ENCODE data around the gene AMFR. TPM values are rescaled to one million over a fixed set of nuclear protein-coding genes. Genes with fewer than 3 reads are reported as not detected.

The AMFR gene
- total RNA-seq, 2 experiments from 2014 or later, result 45.0 to 45.1 TPM

DNA sequence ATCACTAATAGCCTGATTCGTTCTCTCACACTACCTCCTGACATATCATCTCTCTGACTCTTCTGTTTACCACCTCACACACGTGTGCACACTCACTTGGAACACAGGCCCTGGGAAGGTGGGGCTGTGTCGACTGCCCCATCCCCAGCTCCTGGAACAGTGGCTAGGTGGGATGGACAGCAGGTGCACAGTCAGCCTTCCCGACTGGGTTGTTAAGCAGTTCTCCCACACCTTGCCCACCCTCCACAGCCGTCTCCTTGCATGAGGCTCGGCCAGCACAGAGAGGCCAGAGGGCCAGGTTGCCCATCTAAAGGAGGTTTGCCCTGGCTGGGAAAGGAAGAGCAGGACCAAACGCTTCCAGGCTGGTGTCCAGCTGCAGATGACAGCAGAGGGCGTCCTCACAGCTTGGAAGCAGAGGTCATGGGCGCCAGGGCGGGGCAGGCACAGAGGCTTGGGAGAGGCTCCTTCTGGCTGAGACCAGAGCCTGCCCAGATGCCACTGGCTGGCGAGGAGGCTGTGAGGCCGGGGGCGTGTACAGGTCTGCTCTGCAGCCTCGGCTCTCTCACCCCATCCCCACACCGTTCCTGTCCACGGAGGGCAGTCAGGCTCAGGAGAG, 92.8 kb downstream of the AMFR start:
- Mint-ChIP-seq H3K4me1 (no peaks in the 10 kb centered on the region), H3K4me3 (no peak overlapping the region), H3K36me3 (no peaks in the 10 kb centered on the region), H3K27ac (no peak overlapping the region), H3K9me3 (no peaks in the 10 kb centered on the region), H3K27me3 (no peaks in the 10 kb centered on the region)
- no peak for DNase-seq

GRCh38 chr16:56331915-56332314, 93.4 kb downstream of the AMFR start:
- Mint-ChIP-seq H3K27ac (no peak overlapping the region), H3K9me3 (no peaks in the 10 kb centered on the region), H3K4me3 (no peak overlapping the region), H3K36me3 (no peaks in the 10 kb centered on the region), H3K27me3 (no peaks in the 10 kb centered on the region), H3K4me1 (no peaks in the 10 kb centered on the region)
- no peak for DNase-seq

DNA sequence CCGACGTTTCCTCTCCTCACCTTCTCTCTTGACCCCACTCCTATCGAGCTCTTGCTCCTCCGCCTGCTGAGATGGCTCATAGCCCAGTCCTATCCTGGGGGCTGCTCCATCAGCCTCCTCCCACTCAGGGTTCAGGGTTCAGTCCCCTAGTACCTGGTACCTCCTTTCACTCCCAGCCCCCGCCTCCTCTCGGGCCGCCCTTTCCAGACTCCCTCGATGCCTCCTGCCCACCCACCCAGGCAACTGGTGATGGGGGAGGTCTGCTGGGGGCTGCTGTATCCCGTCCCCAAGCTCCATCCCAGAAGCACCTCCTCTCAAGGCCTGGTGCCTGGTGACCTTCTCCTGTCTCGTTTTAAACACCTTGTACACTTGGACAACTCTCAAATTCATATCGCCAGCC, 93.9 kb downstream of the AMFR start:
- H3K27ac Mint-ChIP-seq, result no peak overlapping the region
- DNase-seq, result no peak
- H3K27me3 Mint-ChIP-seq, result no peaks in the 10 kb centered on the region
- H3K4me3 Mint-ChIP-seq, result no peak overlapping the region
- H3K9me3 Mint-ChIP-seq, result no peaks in the 10 kb centered on the region
- H3K36me3 Mint-ChIP-seq, result no peaks in the 10 kb centered on the region
- H3K4me1 Mint-ChIP-seq, result no peaks in the 10 kb centered on the region

- Mint-ChIP-seq H3K9me3 (no peaks in the 10 kb centered on the region), H3K36me3 (no peaks in the 10 kb centered on the region), H3K27ac (no peak overlapping the region), H3K4me3 (no peak overlapping the region), H3K4me1 (no peaks in the 10 kb centered on the region), H3K27me3 (no peaks in the 10 kb centered on the region)
- DNase-seq, result no peak
Measured at GRCh38 chr16:56330476-56330875, 94.9 kb downstream of the AMFR start.

- Mint-ChIP-seq H3K27ac (no peak overlapping the region), H3K36me3 (no peaks in the 10 kb centered on the region), H3K27me3 (no peaks in the 10 kb centered on the region), H3K9me3 (no peaks in the 10 kb centered on the region), H3K4me1 (no peaks in the 10 kb centered on the region), H3K4me3 (no peak overlapping the region)
- DNase-seq, result no peak
Measured at GRCh38 chr16:56329887-56330286, 95.5 kb downstream of the AMFR start.

GRCh38 chr16:56328276-56329022, 96.9 kb downstream of the AMFR start:
- H3K4me1 Mint-ChIP-seq, result no peaks in the 10 kb centered on the region
- H3K27ac Mint-ChIP-seq, result no peak overlapping the region
- no peaks in the 10 kb centered on the region for H3K27me3 Mint-ChIP-seq
- DNase-seq, result no peak
- no peak overlapping the region for H3K4me3 Mint-ChIP-seq
- H3K9me3 Mint-ChIP-seq, result no peaks in the 10 kb centered on the region
- no peaks in the 10 kb centered on the region for H3K36me3 Mint-ChIP-seq

DNA sequence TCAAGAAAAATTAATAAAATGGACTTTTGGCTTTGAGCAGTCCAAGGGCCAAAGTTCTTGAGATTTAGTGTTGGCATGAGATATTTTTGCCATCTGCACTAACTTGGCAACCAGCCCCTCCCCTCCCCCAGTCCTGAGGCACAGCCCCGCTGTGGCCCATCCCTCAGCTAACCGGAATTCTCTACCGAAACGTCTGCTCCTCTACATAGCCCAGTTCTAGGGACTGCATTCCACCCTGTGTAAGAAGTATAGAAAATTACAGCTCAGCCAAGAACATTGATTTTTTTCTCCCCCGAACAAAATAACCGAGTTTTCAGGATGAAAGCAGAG, 97.5 kb downstream of the AMFR start:
- Mint-ChIP-seq H3K27me3 (no peaks in the 10 kb centered on the region), H3K4me3 (no peak overlapping the region), H3K4me1 (no peaks in the 10 kb centered on the region), H3K27ac (no peak overlapping the region), H3K9me3 (no peaks in the 10 kb centered on the region), H3K36me3 (no peaks in the 10 kb centered on the region)
- DNase-seq, result no peak

- no peak overlapping the region for H3K27ac Mint-ChIP-seq
- no peaks in the 10 kb centered on the region for H3K4me1 Mint-ChIP-seq
- no peaks in the 10 kb centered on the region for H3K27me3 Mint-ChIP-seq
- no peaks in the 10 kb centered on the region for H3K9me3 Mint-ChIP-seq
- no peak for DNase-seq
- no peak overlapping the region for H3K4me3 Mint-ChIP-seq
- H3K36me3 Mint-ChIP-seq, result no peaks in the 10 kb centered on the region
Measured at GRCh38 chr16:56327071-56327928, 98.0 kb downstream of the AMFR start.

DNA sequence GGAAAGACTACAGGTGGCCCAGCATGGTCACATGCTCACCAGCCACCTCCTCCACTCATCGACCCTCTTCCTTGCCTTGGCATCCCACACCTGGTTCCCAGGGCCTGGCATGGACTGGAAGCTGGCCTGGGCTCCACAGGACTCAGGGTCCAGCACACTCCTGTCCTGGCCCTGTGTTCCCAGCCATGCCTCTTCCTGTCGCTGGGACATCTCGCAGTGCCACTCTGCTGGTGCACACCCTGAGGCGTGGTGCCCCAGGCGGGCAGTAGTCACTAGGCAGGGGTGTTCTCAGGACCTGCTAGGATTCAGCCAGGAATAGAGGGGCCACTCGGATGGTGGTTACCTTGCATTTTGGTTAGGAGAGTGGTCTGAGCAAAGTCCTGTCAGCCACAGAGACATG, 99.4 kb downstream of the AMFR start:
- no peak for DNase-seq
- Mint-ChIP-seq H3K27me3 (no peaks in the 10 kb centered on the region), H3K27ac (no peak overlapping the region), H3K36me3 (no peaks in the 10 kb centered on the region), H3K4me1 (peaks cover 1% of the 10 kb centered on the region), H3K9me3 (no peaks in the 10 kb centered on the region), H3K4me3 (no peak overlapping the region)

- no peak overlapping the region for H3K27ac Mint-ChIP-seq
- no peaks in the 10 kb centered on the region for H3K36me3 Mint-ChIP-seq
- no peaks in the 10 kb centered on the region for H3K27me3 Mint-ChIP-seq
- no peaks in the 10 kb centered on the region for H3K9me3 Mint-ChIP-seq
- DNase-seq, result no peak
- H3K4me3 Mint-ChIP-seq, result no peak overlapping the region
- H3K4me1 Mint-ChIP-seq, result peaks cover 4% of the 10 kb centered on the region
Measured at GRCh38 chr16:56324406-56324805, 100.9 kb downstream of the AMFR start.

GRCh38 chr16:56321571-56321970, 103.8 kb downstream of the AMFR start:
- Mint-ChIP-seq H3K27me3 (peaks cover 10% of the 10 kb centered on the region), H3K4me3 (no peak overlapping the region), H3K9me3 (no peaks in the 10 kb centered on the region), H3K4me1 (peaks cover 6% of the 10 kb centered on the region), H3K36me3 (no peaks in the 10 kb centered on the region), H3K27ac (no peak overlapping the region)
- DNase-seq, result no peak

DNA sequence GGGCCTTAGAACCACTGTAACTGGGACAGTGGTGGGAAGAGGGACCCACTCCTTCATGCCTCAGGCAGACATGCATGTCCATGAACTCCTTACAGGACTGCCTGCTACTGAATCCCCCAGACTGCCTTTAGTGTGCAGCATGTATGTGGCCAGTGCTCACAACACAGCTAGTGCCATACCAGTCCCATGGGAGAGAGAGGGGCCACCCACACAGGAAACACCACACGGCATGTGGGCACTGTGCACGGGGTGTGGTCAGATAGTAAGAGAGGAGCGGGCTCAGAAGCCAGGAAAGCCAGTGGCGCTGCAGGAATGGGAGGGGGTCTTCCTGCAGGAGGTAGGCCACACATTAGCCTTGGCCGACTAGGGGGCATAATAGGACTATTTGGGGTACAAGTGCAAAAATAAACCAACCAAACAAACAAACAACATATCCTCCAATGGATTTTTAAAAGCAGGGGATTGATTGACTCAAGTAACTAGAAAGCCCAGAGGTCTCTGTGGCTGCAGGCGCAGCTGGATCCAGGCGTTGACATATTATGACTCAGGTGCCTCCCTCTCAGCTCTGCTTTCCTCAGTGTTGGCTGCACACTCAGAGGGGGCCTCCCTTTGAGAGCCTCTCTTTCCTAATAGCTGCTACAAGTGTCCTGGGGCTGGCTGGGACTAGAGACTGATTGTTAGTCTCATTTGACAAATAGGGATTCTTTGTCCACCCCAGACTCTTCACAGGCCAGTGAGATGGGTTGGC, 104.4 kb downstream of the AMFR start:
- Mint-ChIP-seq H3K27ac (no peak overlapping the region), H3K4me3 (no peak overlapping the region), H3K4me1 (peaks cover 6% of the 10 kb centered on the region), H3K36me3 (no peaks in the 10 kb centered on the region), H3K9me3 (no peaks in the 10 kb centered on the region), H3K27me3 (peaks cover 10% of the 10 kb centered on the region)
- DNase-seq, result no peak

DNA sequence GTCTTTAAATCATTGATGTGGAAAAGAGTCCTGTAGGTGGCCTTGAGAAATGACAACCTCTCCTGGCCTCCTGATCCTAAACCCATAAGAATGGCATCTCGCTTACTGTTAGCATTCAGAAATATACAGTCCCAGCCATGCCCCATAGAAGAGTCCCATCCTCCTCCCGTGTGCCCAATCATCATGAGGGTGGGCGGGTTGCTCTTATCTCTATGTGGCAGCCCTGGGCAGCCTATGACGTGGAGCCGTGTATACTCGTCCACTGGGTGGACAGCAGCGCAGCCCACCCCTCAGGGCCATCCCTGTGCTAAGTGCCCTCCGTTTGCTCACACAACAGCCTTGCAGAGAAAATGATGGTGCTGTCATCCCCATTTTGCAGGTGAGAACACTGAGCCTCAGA, 105.3 kb downstream of the AMFR start:
- Mint-ChIP-seq H3K36me3 (no peaks in the 10 kb centered on the region), H3K4me3 (no peak overlapping the region), H3K27ac (no peak overlapping the region), H3K4me1 (peaks cover 6% of the 10 kb centered on the region), H3K9me3 (no peaks in the 10 kb centered on the region), H3K27me3 (peaks cover 10% of the 10 kb centered on the region)
- no peak for DNase-seq

GRCh38 chr16:56319376-56319775, 106.0 kb downstream of the AMFR start:
- Mint-ChIP-seq H3K9me3 (no peaks in the 10 kb centered on the region), H3K4me1 (peaks cover 6% of the 10 kb centered on the region), H3K4me3 (no peak overlapping the region), H3K36me3 (no peaks in the 10 kb centered on the region), H3K27ac (no peak overlapping the region), H3K27me3 (peaks cover 10% of the 10 kb centered on the region)
- DNase-seq, result no peak

DNA sequence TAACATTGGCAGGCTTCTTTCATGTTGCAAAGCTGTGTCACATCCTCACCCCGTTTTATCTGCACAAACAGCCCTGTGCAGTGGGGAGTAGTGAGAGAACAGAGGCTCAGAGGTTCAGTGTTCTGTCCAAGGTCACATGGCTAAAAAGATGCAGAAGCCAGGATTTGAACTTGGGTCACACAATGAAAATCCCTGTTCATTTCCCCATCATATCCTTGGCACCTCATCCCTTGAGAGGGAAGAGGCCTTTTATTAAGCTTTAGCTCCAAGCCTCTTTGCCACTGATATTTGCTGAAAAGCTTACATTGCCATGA, 106.6 kb downstream of the AMFR start:
- no peak overlapping the region for H3K27ac Mint-ChIP-seq
- H3K36me3 Mint-ChIP-seq, result no peaks in the 10 kb centered on the region
- DNase-seq, result no peak
- H3K27me3 Mint-ChIP-seq, result peaks cover 10% of the 10 kb centered on the region
- H3K9me3 Mint-ChIP-seq, result no peaks in the 10 kb centered on the region
- H3K4me3 Mint-ChIP-seq, result no peak overlapping the region
- H3K4me1 Mint-ChIP-seq, result peaks cover 6% of the 10 kb centered on the region

All from activated naive CD8-positive, alpha-beta T cell treated with anti-CD3 and anti-CD28 coated beads for 36 hours (primary cell).